AG09309 (cell line): Measurements from ENCODE around the gene TCF4.

Experiments used
- DNase-seq: peaks from one replicate; pipeline ENCODE4 v3.0.0-alpha.2; 2010; ENCODE audit warnings: low read depth
- H3K4me3 ChIP-seq: 2 replicates; pipeline ENCODE4 v1.5.1; 2011; ENCODE audit warnings: mild to moderate bottlenecking, low read depth, low read length, moderate library complexity; ENCODE audit not compliant: control insufficient read depth
- TF ChIP-seq, protein P1 (sequence below): IDR thresholded peaks from 2 replicates; pipeline ENCODE4 v1.5.1; 2011; ENCODE audit warnings: mild to moderate bottlenecking, low read depth, low read length, inconsistent platforms; ENCODE audit not compliant: insufficient read depth, control insufficient read depth; ENCODE audit errors: missing control alignments

Gene TCF4

DNA sequence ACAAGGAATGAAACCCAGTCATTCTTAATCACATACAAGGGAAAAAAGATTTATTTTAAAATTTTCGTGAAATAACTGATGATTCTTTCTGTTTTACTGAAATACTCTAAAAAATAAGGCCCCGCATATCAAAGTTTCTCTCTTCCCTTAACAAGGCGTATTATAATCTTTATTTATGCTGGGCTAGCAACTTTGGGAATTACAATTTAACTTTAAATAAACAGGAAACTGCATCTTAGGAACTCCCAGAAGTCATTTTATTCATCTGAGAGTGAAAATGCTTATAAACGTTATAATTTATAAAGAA, 166.7 kb downstream of the TCF4 start:
- TF ChIP-seq, protein P1, sequence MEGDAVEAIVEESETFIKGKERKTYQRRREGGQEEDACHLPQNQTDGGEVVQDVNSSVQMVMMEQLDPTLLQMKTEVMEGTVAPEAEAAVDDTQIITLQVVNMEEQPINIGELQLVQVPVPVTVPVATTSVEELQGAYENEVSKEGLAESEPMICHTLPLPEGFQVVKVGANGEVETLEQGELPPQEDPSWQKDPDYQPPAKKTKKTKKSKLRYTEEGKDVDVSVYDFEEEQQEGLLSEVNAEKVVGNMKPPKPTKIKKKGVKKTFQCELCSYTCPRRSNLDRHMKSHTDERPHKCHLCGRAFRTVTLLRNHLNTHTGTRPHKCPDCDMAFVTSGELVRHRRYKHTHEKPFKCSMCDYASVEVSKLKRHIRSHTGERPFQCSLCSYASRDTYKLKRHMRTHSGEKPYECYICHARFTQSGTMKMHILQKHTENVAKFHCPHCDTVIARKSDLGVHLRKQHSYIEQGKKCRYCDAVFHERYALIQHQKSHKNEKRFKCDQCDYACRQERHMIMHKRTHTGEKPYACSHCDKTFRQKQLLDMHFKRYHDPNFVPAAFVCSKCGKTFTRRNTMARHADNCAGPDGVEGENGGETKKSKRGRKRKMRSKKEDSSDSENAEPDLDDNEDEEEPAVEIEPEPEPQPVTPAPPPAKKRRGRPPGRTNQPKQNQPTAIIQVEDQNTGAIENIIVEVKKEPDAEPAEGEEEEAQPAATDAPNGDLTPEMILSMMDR: no peak
- DNase-seq: no peak
- H3K4me3 ChIP-seq: no peak overlapping the region

- TF ChIP-seq, protein P1: no peak
- H3K4me3 ChIP-seq: peak overlapping the region; percentile 28
- no peak for DNase-seq
These were observed 167.2 kb downstream of the TCF4 start for GRCh38 chr18:55420665-55421307.

DNA sequence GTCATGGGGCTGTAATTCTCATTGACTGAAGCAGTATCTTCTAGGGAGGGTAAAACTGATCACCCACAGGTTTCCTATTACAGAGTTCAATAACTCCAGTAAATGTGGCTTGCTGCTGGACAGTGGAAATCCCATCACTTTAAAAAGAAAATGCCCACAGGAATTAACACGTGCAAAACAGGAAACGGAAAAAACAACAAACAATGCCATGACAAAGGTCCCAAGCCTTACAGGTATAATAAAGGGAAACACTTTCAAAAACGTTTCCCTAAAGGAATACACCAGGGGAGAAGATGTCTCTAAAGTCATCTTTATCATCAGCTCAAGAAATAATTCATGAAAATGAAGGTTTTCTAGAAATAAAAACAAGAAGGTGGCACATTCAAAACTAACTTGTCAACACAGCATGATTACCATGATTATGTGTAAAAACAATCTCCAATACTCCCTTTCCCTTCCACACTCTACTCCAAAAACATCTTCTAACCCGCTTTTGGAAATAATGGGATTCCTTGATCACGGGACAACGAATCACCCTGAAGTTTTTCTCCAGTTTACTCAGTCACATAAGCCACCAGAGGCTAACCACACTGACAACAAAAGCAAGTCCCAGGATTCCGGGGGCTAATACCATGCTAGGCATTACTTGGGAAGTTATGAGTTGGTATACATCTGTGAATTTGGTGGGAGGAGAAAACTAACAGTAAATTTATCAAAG, 167.9 kb downstream of the TCF4 start:
- TF ChIP-seq, protein P1: no peak
- DNase-seq: no peak
- H3K4me3 ChIP-seq: peak overlapping the region; percentile 28

DNA sequence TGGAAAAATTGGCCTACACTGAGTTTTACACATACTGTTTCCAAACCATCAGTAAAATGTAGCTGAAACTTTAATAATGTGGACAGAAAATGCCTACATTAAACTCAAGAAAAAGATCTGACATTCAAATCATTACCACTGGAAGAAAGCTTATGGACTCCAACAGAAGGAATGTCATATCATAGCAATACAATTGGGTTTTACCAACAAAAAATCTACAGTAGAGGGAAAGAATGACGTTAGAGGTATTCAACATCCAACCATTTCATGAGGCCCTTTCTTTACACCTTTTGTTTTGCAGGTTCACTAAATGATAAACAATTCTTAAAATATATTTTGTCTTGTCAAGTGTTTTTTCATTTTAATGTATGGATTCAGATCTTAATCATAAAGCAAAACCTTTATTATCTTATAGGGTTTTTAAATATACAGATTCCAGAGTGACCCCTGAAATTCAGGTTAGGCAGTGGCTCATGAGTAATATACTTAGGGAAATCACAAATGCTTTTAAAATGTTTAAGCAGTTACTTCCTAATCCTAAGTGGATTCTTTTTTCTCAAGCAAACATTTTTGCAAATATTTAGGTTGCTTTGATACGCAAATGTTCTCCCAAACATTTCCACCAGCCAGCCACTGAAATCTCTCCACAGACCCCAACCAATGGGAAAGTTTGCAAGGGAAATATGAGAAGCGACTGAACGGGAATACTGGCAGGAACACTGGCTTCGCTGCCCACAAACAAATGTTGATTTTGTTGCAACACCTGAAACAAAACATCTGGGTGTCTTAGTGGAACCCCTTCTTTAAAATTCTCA, 168.7 kb downstream of the TCF4 start:
- TF ChIP-seq, protein P1: no peak
- no peak for DNase-seq
- no peak overlapping the region for H3K4me3 ChIP-seq

DNA sequence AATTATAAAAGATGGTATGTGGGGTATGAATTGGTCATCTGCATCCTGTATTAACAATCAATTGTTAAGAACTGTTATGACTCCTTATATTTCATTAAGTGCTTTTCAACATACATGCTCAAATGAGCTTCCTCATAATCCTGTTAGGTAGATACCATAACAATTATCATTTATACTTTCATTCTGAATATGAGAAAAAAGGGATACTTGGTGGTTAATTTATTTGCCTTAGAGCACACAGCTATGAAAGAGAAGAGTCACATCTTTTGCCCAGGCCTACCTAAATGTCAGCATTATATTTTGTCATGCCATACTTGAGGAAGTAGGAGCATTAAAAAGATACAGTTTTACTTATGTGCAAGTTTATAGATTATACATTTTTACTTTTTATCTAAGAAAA, 169.6 kb downstream of the TCF4 start:
- TF ChIP-seq, protein P1: no peak
- DNase-seq: no peak

DNA sequence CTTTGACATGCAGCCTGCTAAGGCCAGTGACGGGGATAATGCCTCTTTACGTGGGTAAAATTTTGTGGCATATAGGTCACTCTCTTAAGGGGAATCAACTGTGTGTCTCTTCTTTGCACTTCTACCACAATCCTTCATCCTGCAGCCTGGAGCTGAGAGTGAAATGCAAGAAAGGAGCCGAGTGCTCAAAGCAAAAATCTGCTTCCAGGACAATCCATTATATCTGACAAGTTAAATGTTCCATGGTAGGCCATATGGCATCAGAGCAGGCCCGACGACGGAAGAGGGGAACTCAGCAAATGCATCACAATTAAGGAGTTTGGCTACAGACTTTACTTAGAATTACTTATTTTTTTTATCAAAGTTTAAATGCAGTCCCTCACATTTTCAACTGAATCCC, 171.2 kb downstream of the TCF4 start:
- no peak for DNase-seq
- TF ChIP-seq, protein P1: no peak
- no peak overlapping the region for H3K4me3 ChIP-seq

More for the DNA sequence above, 169.6 kb downstream of the TCF4 start:
- no peak overlapping the region for H3K4me3 ChIP-seq
